AG09309 (cell line): ENCODE results near the gene TTC23L.

Experiments used
- DNase-seq: peaks from one replicate; pipeline ENCODE4 v3.0.0-alpha.2; 2010; ENCODE audit warnings: low read depth
- H3K4me3 ChIP-seq: 2 replicates; pipeline ENCODE4 v1.5.1; 2011; ENCODE audit warnings: mild to moderate bottlenecking, low read depth, low read length, moderate library complexity; ENCODE audit not compliant: control insufficient read depth
- CTCF ChIP-seq: IDR thresholded peaks from 2 replicates; pipeline ENCODE4 v1.5.1; 2011; ENCODE audit warnings: mild to moderate bottlenecking, low read depth, low read length, inconsistent platforms; ENCODE audit not compliant: insufficient read depth, control insufficient read depth; ENCODE audit errors: missing control alignments

The TTC23L gene

GRCh38 chr5:34863946-34864345 lies 25.0 kb downstream of the TTC23L start:
- DNase-seq: no peak
- TF ChIP-seq CTCF: no peak
- no peak overlapping the region for H3K4me3 ChIP-seq

GRCh38 chr5:34865091-34865490 lies 26.1 kb downstream of the TTC23L start:
- TF ChIP-seq CTCF: no peak
- H3K4me3 ChIP-seq: no peak overlapping the region
- no peak for DNase-seq

- TF ChIP-seq CTCF: no peak
- DNase-seq: no peak
- no peak overlapping the region for H3K4me3 ChIP-seq
These were observed 28.1 kb downstream of the TTC23L start for GRCh38 chr5:34866989-34867471.

- TF ChIP-seq CTCF: no peak
- H3K4me3 ChIP-seq: no peak overlapping the region
- no peak for DNase-seq
These were observed 28.7 kb downstream of the TTC23L start for GRCh38 chr5:34867660-34868059.

GRCh38 chr5:34868791-34869190 lies 29.8 kb downstream of the TTC23L start:
- no peak for TF ChIP-seq CTCF
- H3K4me3 ChIP-seq: no peak overlapping the region
- DNase-seq: no peak

- no peak overlapping the region for H3K4me3 ChIP-seq
- no peak for TF ChIP-seq CTCF
- DNase-seq: no peak
These were observed 30.3 kb downstream of the TTC23L start for GRCh38 chr5:34869256-34869655.

- TF ChIP-seq CTCF: no peak
- no peak overlapping the region for H3K4me3 ChIP-seq
- DNase-seq: no peak
These were observed 31.4 kb downstream of the TTC23L start for GRCh38 chr5:34870382-34870781.
